DOHH2 (cell line): ENCODE measurements around the gene PLA2G4A.

ENCODE experiments used
- H3F3A ChIP-seq: fragments of 200-600 bp; sonication (generic), shearing (Covaris generic); 2 replicates; pipeline ENCODE4 v1.6.0; 2016; ENCODE audit warnings: antibody characterized with exemption, mild to moderate bottlenecking; ENCODE audit not compliant: control insufficient read depth, insufficient read depth
- H3K27ac ChIP-seq: fragments of 200-600 bp; sonication (generic); 2 replicates; pipeline ENCODE4 v1.5.1; 2014; ENCODE audit warnings: low read depth, mild to moderate bottlenecking, low read length, moderate library complexity
- H3K27me3 ChIP-seq: fragments of 200-600 bp; sonication (generic); 2 replicates; pipeline ENCODE4 v1.6.1; 2014; ENCODE audit warnings: mild to moderate bottlenecking, low read length, mixed read lengths; ENCODE audit not compliant: control insufficient read depth
- H3K36me3 ChIP-seq: fragments of 200-600 bp; sonication (generic); 2 replicates; pipeline ENCODE4 v1.6.1; 2014; ENCODE audit warnings: mild to moderate bottlenecking, low read length, moderate library complexity, mixed read lengths; ENCODE audit not compliant: control insufficient read depth
- H3K4me1 ChIP-seq: fragments of 200-600 bp; sonication (generic); 2 replicates; pipeline ENCODE4 v1.6.1; 2014; ENCODE audit warnings: mild to moderate bottlenecking, low read length, mixed read lengths; ENCODE audit not compliant: control insufficient read depth
- H3K4me2 ChIP-seq: fragments of 200-600 bp; sonication (generic); 2 replicates; pipeline ENCODE4 v1.6.0; 2014; ENCODE audit warnings: mild to moderate bottlenecking, low read length, moderate library complexity
- H3K4me3 ChIP-seq: fragments of 200-600 bp; sonication (generic); 2 replicates; pipeline ENCODE4 v1.5.1; 2014; ENCODE audit warnings: mild to moderate bottlenecking, low read length, mixed read lengths
- H3K79me2 ChIP-seq: fragments of 200-600 bp; sonication (generic); 2 replicates; pipeline ENCODE4 v1.6.1; 2014; ENCODE audit warnings: mild to moderate bottlenecking, low read length, mixed read lengths; ENCODE audit not compliant: control insufficient read depth
- H3K9me2 ChIP-seq: fragments of 200-600 bp; sonication (generic); replicated peaks from 2 replicates; pipeline ENCODE4 v1.6.1; 2014; ENCODE audit warnings: mild to moderate bottlenecking, low read length, mixed read lengths; ENCODE audit not compliant: control insufficient read depth
- H3K9me3 ChIP-seq: fragments of 200-600 bp; sonication (generic); 2 replicates; pipeline ENCODE4 v1.6.1; 2014; ENCODE audit warnings: antibody characterized with exemption, low read length, mixed read lengths; ENCODE audit not compliant: control insufficient read depth, insufficient read depth
- H4K20me1 ChIP-seq: fragments of 200-600 bp; sonication (generic); 2 replicates; pipeline ENCODE4 v1.6.0; 2014; ENCODE audit warnings: low read depth, mild to moderate bottlenecking, antibody characterized with exemption, low read length, moderate library complexity; ENCODE audit not compliant: control insufficient read depth, insufficient read depth
- EZH2phosphoT487 ChIP-seq: fragments of 200-600 bp; sonication (generic); IDR thresholded peaks from 2 replicates; pipeline ENCODE4 v1.6.1; 2017; ENCODE audit warnings: borderline replicate concordance, mild to moderate bottlenecking, antibody characterized with exemption, low read length, moderate library complexity, mixed read lengths
- TF ChIP-seq, protein P1 (sequence below): fragments of 200-600 bp; sonication (generic); IDR thresholded peaks from one replicate; pipeline ENCODE4 v1.5.1; 2014; ENCODE audit warnings: antibody characterized with exemption, mild to moderate bottlenecking, low read depth, low read length; ENCODE audit not compliant: poor library complexity, severe bottlenecking

PLA2G4A gene

DNA sequence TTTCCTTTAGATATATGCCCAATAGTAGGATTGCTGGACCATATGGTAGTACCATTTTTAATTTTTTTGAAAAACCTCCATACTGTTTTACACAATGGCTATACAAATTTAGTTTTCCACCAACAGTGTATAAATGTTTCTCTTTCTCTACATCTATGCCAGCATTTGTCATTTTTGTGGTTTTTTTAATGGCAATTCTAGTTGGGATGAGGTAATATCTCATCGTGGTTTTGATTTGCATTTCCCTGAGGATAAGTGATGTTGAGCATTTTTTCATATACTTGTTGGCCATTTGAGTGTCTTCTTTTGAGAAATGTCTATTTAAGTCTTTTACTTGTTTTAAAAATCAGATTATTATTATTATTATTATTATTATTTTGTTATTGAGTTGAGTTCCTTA lies 35.5 kb downstream of the PLA2G4A start:
- no peaks in the 10 kb centered on the region for H3K27me3 ChIP-seq
- H3K9me2 ChIP-seq = no peaks in the 10 kb centered on the region
- no peak for TF ChIP-seq EZH2phosphoT487
- TF ChIP-seq, protein P1, sequence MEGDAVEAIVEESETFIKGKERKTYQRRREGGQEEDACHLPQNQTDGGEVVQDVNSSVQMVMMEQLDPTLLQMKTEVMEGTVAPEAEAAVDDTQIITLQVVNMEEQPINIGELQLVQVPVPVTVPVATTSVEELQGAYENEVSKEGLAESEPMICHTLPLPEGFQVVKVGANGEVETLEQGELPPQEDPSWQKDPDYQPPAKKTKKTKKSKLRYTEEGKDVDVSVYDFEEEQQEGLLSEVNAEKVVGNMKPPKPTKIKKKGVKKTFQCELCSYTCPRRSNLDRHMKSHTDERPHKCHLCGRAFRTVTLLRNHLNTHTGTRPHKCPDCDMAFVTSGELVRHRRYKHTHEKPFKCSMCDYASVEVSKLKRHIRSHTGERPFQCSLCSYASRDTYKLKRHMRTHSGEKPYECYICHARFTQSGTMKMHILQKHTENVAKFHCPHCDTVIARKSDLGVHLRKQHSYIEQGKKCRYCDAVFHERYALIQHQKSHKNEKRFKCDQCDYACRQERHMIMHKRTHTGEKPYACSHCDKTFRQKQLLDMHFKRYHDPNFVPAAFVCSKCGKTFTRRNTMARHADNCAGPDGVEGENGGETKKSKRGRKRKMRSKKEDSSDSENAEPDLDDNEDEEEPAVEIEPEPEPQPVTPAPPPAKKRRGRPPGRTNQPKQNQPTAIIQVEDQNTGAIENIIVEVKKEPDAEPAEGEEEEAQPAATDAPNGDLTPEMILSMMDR = no peak
- H4K20me1 ChIP-seq = no peaks in the 10 kb centered on the region
- no peaks in the 10 kb centered on the region for H3K36me3 ChIP-seq
- no peak overlapping the region for H3K4me2 ChIP-seq
- H3K4me3 ChIP-seq = no peak overlapping the region
- H3K79me2 ChIP-seq = no peaks in the 10 kb centered on the region
- H3K27ac ChIP-seq = no peak overlapping the region
- H3K9me3 ChIP-seq = no peaks in the 10 kb centered on the region
- no peaks in the 10 kb centered on the region for H3K4me1 ChIP-seq
- no peaks in the 10 kb centered on the region for H3F3A ChIP-seq

DNA sequence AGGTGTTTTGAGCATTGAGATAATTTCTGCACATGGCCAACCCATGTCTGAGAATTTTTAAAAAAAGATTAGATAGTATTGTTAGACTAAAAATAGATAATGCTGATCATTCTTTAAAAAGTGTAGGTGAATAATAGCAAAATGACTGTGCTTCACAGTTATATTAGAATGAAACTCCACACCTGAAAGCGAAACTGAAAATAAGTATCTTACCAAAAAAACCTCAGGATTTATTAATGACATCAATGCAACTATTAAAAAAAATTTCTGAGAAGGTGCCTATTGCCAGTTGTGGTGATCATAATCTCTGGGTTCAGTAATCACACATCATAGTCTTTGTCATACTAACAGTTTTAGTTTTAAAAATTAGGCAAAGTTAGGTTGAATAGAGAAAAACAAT lies 36.5 kb downstream of the PLA2G4A start:
- Histone ChIP-seq H3K27me3 (no peaks in the 10 kb centered on the region), H3K79me2 (no peaks in the 10 kb centered on the region), H4K20me1 (no peaks in the 10 kb centered on the region), H3K4me3 (no peak overlapping the region), H3K9me3 (no peaks in the 10 kb centered on the region), H3K36me3 (no peaks in the 10 kb centered on the region), H3K9me2 (no peaks in the 10 kb centered on the region), H3K4me1 (no peaks in the 10 kb centered on the region), H3K4me2 (no peak overlapping the region), H3F3A (no peaks in the 10 kb centered on the region), H3K27ac (no peak overlapping the region)
- TF ChIP-seq, protein P1 = no peak
- TF ChIP-seq EZH2phosphoT487 = no peak

DNA sequence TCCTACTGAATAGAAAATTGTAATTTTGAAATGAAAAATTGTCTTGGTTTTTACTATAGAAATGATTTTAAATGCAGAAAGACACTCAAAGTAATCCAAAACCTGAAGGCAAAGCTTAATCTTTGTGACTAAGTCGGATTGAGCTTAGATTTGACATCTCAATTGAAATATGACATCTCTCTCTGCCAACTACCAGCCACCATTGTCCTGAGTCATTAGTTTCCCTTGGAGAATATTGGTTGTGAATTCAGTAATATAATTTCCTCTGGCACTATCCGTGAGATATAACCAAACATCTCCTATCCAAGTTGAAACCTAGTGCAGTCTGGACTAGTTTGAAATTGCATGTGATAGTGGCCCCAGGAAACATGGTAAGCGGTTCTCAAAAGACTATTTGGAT lies 37.1 kb downstream of the PLA2G4A start:
- no peak overlapping the region for H3K4me2 ChIP-seq

More for the DNA sequence above, 37.1 kb downstream of the PLA2G4A start:
- no peak overlapping the region for H3K4me3 ChIP-seq
- no peak for TF ChIP-seq EZH2phosphoT487
- TF ChIP-seq, protein P1 = no peak
- no peaks in the 10 kb centered on the region for H3K4me1 ChIP-seq
- no peaks in the 10 kb centered on the region for H3K27me3 ChIP-seq
- no peaks in the 10 kb centered on the region for H3F3A ChIP-seq
- no peaks in the 10 kb centered on the region for H3K9me2 ChIP-seq
- no peaks in the 10 kb centered on the region for H3K36me3 ChIP-seq
- H3K27ac ChIP-seq = no peak overlapping the region
- no peaks in the 10 kb centered on the region for H4K20me1 ChIP-seq
- no peaks in the 10 kb centered on the region for H3K79me2 ChIP-seq
- no peaks in the 10 kb centered on the region for H3K9me3 ChIP-seq
